Neuron (in vitro differentiated cells): ENCODE measurements around the gene FBXW8.

Experiments
- H2AFZ ChIP-seq: one replicate; pipeline ENCODE4 v1.6.1; 2013; ENCODE audit warnings: low read depth, mild to moderate bottlenecking, inconsistent platforms, low read length, moderate library complexity
- H3K27me3 ChIP-seq: one replicate; pipeline ENCODE4 v1.6.1; 2013; ENCODE audit warnings: low read length; ENCODE audit not compliant: insufficient read depth
- H3K36me3 ChIP-seq: one replicate; pipeline ENCODE4 v1.6.1; 2013; ENCODE audit warnings: low read length; ENCODE audit not compliant: insufficient read depth
- H3K4me1 ChIP-seq: one replicate; pipeline ENCODE4 v1.6.1; 2013; ENCODE audit warnings: low read length; ENCODE audit not compliant: insufficient read depth
- H3K4me3 ChIP-seq: 2 replicates; pipeline ENCODE4 v1.5.1; 2013; ENCODE audit warnings: mild to moderate bottlenecking, low read length, moderate library complexity
- H3K9me3 ChIP-seq: one replicate; pipeline ENCODE4 v1.6.1; 2013; ENCODE audit warnings: low read length

Gene FBXW8

GRCh38 chr12:116962783-116963356 lies 52.1 kb downstream of the FBXW8 start:
- peaks cover 30% of the 10 kb centered on the region for H3K36me3 ChIP-seq
- no peak overlapping the region for H2AFZ ChIP-seq
- H3K27me3 ChIP-seq, result no peaks in the 10 kb centered on the region
- H3K4me3 ChIP-seq, result no peak overlapping the region
- H3K9me3 ChIP-seq, result no peaks in the 10 kb centered on the region
- H3K4me1 ChIP-seq, result no peaks in the 10 kb centered on the region

GRCh38 chr12:116964054-116965050 lies 53.6 kb downstream of the FBXW8 start:
- H3K36me3 ChIP-seq, result peaks cover 23% of the 10 kb centered on the region
- H3K9me3 ChIP-seq, result no peaks in the 10 kb centered on the region
- H3K4me3 ChIP-seq, result no peak overlapping the region
- H3K27me3 ChIP-seq, result no peaks in the 10 kb centered on the region
- no peaks in the 10 kb centered on the region for H3K4me1 ChIP-seq
- no peak overlapping the region for H2AFZ ChIP-seq

GRCh38 chr12:116968986-116969385 lies 58.2 kb downstream of the FBXW8 start:
- H3K4me1 ChIP-seq, result no peaks in the 10 kb centered on the region
- peaks cover 37% of the 10 kb centered on the region for H3K36me3 ChIP-seq
- no peaks in the 10 kb centered on the region for H3K9me3 ChIP-seq
- H3K27me3 ChIP-seq, result no peaks in the 10 kb centered on the region
- H2AFZ ChIP-seq, result no peak overlapping the region
- H3K4me3 ChIP-seq, result no peak overlapping the region

DNA sequence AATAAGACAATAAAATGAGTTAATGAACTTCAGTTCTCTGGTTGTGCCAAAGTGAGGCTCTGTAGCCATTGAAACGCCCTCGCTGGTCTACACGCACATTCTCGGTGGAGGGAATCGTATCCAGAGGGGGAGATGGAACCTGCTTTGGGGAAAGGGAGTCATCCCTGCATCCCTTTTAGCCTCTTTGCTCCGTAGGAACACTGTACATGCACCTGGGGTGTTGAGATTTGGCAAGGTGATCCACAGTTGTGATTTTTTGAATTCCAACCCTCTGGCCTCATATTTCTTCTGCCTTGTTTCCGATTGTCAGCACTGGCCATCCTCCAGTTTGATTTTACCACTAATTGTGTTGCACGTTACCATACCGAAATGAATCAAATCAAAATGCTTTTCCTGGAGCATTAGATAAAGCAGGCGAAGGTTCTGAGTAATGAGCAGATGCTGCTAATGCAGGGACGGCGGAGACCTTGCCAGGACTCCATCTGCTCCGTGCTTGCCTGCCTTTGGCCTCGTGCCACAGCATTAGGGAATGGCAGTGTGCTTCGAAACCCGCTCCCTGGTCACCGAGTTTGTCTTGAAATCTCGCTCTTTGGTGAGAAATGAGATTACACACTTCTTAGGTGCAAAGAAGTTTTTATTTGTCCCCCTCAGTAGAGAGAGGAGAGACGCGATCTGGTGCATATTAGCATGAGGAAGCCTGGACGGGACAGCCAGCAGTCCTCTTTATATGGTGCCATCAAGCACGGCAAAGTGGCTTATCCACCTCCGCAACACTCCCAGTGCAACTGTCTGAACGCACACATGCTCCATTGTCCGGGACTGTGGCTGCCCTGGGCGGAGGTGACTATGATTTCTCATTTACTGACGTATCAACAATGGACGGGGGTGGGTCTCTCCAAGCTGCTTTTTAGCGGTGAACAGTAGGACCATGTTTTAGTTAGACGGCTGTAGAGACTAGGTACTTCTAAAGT lies 59.1 kb downstream of the FBXW8 start:
- no peaks in the 10 kb centered on the region for H3K9me3 ChIP-seq
- no peaks in the 10 kb centered on the region for H3K4me1 ChIP-seq
- H3K36me3 ChIP-seq, result peaks cover 32% of the 10 kb centered on the region
- no peak overlapping the region for H3K4me3 ChIP-seq
- no peak overlapping the region for H2AFZ ChIP-seq
- H3K27me3 ChIP-seq, result no peaks in the 10 kb centered on the region

DNA sequence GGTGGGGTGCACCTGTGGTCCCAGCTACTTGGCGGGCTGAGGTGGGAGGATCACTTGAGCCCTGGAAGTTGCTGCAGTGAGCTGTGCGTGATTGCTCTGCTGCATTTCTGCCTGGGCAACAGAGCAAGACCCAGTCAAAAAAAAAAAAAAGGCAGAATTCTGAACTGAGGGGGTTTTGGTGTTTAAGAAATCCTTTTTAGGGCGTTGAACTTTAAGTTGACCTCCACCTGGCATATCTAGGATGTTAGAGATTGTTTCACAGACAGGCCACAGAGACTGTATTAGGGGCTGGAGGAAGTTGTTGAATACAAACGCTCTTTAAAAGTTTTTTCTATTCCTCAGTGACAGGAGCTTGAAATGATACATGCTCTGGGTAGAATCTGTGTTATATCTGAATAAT lies 60.5 kb downstream of the FBXW8 start:
- no peaks in the 10 kb centered on the region for H3K9me3 ChIP-seq
- H3K36me3 ChIP-seq, result peaks cover 27% of the 10 kb centered on the region

GRCh38 chr12:116975779-116976393 lies 65.1 kb downstream of the FBXW8 start:
- no peak overlapping the region for H2AFZ ChIP-seq
- no peaks in the 10 kb centered on the region for H3K27me3 ChIP-seq
- no peak overlapping the region for H3K4me3 ChIP-seq
- no peaks in the 10 kb centered on the region for H3K9me3 ChIP-seq
- H3K4me1 ChIP-seq, result no peaks in the 10 kb centered on the region
- peaks cover 13% of the 10 kb centered on the region for H3K36me3 ChIP-seq

More for the DNA sequence above, 60.5 kb downstream of the FBXW8 start:
- Histone ChIP-seq H3K4me1 (no peaks in the 10 kb centered on the region), H3K4me3 (no peak overlapping the region), H2AFZ (no peak overlapping the region), H3K27me3 (no peaks in the 10 kb centered on the region)

GRCh38 chr12:116977465-116978380 lies 67.0 kb downstream of the FBXW8 start:
- Histone ChIP-seq H3K27me3 (no peaks in the 10 kb centered on the region), H3K36me3 (peaks cover 12% of the 10 kb centered on the region), H3K9me3 (no peaks in the 10 kb centered on the region), H2AFZ (no peak overlapping the region), H3K4me3 (no peak overlapping the region), H3K4me1 (no peaks in the 10 kb centered on the region)

DNA sequence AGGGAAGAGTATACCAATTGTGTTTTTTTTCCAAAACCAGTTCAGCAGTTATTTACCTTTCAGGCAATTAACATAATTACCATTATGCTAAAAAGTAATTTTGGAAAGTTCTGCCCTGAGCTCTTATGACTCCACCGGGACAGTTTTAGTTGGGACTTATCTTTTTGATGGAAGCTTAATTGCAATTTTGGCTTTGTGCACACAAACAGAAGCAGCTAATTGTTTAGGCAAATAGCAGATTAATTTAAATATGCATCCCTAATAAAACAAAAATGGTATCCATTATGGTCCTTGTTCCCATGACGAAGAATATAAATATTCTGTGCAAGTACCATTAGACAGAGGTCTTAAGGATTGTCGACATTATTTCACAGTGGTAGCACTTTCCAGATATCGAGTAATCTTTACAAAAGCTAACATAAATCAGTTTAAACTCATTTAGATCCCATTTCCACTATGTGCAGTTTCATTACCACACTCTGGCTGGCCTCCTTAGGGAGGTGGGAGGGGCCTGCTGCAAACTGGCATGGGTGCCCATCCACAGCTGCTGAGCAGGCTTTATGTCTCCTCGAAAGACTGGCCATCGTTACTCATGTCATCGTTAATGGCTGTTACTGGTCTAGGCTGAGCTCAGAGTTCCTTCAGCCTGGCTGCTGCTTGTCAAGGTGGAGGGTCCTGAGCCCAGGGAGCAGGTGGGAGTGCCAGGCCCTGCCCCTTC lies 68.2 kb downstream of the FBXW8 start:
- no peaks in the 10 kb centered on the region for H3K27me3 ChIP-seq
- no peaks in the 10 kb centered on the region for H3K9me3 ChIP-seq
- H3K4me1 ChIP-seq, result no peaks in the 10 kb centered on the region
- no peak overlapping the region for H3K4me3 ChIP-seq
- H3K36me3 ChIP-seq, result no peaks in the 10 kb centered on the region
- no peak overlapping the region for H2AFZ ChIP-seq

DNA sequence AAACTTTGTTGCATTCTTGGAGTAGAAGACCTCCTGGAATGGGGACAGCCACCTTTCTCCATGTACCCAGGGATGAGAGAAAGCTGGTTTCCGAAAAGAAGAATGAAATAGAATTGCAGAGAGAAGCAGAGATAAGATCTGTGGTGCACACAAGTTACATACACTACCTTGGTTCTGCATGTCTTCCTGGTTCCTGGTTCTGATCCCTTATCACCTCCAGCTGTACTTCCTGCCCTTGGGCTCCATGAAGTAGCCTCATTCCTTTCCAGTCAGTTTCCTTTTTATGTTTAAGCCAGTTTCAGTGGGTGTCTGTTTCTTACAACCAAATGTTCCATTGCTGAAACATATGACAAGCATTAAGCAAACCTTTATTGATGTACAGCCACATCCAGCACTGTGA lies 69.3 kb downstream of the FBXW8 start:
- Histone ChIP-seq H3K9me3 (no peaks in the 10 kb centered on the region), H3K4me3 (no peak overlapping the region), H3K27me3 (no peaks in the 10 kb centered on the region), H2AFZ (no peak overlapping the region), H3K4me1 (no peaks in the 10 kb centered on the region), H3K36me3 (peaks cover under 1% of the 10 kb centered on the region)

DNA sequence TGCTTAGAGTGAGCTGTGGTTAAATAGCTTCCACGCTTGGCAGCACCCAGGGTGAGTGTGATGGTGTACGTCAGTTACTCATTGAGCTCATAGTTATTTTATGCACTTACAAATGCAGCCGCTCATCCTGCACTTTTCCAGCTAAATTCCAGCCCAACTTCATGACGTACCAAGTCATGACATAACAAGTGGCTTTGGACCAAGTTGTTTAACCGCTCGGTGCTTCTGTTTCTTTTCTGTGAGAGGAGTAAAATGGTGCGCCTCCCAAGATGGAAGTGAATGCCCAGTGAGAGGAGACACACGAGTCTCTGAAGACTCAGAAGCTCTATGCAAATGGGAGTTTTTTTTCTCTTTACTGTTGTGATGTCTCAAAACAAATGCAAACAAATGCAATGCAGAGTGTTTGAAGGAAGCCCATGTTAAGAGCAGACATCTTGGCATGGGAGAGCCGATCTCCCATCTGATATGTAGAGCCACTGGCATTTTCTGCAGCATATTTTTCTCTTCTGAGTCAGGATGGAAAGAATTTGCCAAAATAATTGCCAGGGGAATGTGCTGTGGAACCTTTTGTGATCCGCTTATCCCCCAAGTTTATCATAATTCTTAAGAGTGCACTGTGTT lies 72.2 kb downstream of the FBXW8 start:
- no peaks in the 10 kb centered on the region for H3K4me1 ChIP-seq
- no peak overlapping the region for H3K4me3 ChIP-seq
- no peaks in the 10 kb centered on the region for H3K27me3 ChIP-seq
- H3K9me3 ChIP-seq, result peaks cover 3% of the 10 kb centered on the region
- no peak overlapping the region for H2AFZ ChIP-seq
- peaks cover 15% of the 10 kb centered on the region for H3K36me3 ChIP-seq

DNA sequence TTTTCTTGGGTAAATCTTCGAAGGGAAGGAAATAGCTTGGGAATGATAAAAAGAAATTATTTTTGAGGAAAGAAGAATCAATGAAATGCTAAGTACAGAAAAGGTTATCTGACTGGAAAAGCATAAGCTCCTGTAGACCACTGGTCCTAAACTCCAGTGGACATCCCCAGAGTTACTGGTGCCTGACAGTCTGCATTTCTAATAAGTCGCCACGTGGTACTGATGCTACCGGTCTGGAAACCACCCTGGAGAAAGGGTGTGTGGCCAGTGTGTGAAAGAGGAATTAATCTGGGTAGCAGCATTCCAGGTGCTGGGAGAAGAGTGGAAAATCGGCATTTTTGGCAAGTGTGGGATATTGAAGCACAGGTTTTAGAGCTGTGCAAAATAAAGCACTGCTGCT lies 73.3 kb downstream of the FBXW8 start:
- Histone ChIP-seq H2AFZ (no peak overlapping the region), H3K4me3 (no peak overlapping the region), H3K9me3 (peaks cover 3% of the 10 kb centered on the region), H3K4me1 (no peaks in the 10 kb centered on the region), H3K36me3 (peaks cover 22% of the 10 kb centered on the region), H3K27me3 (no peaks in the 10 kb centered on the region)
